Measurements from ENCODE around the gene SRGAP3.
A peak's percentile ranks its signal among the peaks of the same experiment; 100 is the strongest.

Gene SRGAP3

DNA sequence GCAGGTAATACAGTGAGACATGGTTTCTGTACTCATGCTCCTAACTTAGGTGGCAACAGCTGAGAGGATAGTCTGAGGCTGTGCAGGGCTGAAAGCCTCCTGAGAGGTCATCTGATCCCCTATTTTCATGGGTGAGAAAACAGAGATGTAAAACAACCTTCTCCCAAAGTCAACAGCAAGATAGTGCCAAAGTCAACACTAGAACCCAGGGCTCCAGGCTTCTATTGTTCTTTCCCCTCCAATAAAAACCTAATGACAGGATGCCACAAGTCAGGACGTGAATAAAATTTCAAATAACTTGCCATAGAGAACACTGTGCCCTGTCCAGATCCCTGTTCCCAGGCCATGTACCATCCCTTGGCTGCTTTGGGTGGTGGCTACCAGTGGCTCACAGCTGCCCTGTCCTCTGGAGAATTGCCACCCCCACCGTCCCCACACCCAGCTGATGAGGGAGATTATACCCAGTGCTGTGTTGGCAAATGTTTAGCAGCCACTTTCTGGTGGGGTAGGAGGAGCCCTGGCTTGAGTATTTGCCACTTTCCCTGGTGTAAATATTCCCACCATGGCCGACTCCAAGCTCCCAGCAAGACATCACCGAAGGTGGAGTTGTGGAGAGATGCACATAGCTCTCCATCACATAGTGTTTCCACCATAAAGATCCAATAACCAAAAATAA is 54.8 kb downstream of the SRGAP3 start (continued):
- TF ChIP-seq, protein P1, sequence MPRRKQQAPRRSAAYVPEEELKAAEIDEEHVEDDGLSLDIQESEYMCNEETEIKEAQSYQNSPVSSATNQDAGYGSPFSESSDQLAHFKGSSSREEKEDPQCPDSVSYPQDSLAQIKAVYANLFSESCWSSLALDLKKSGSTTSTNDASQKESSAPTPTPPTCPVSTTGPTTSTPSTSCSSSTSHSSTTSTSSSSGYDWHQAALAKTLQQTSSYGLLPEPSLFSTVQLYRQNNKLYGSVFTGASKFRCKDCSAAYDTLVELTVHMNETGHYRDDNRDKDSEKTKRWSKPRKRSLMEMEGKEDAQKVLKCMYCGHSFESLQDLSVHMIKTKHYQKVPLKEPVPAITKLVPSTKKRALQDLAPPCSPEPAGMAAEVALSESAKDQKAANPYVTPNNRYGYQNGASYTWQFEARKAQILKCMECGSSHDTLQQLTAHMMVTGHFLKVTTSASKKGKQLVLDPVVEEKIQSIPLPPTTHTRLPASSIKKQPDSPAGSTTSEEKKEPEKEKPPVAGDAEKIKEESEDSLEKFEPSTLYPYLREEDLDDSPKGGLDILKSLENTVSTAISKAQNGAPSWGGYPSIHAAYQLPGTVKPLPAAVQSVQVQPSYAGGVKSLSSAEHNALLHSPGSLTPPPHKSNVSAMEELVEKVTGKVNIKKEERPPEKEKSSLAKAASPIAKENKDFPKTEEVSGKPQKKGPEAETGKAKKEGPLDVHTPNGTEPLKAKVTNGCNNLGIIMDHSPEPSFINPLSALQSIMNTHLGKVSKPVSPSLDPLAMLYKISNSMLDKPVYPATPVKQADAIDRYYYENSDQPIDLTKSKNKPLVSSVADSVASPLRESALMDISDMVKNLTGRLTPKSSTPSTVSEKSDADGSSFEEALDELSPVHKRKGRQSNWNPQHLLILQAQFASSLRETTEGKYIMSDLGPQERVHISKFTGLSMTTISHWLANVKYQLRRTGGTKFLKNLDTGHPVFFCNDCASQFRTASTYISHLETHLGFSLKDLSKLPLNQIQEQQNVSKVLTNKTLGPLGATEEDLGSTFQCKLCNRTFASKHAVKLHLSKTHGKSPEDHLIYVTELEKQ (tag by site-specific recombination; IDR thresholded peaks at IDR 0.05; ENCODE audit: borderline replicate concordance): peak; percentile 92; the same call in 1 of the 2 replicates
- TF ChIP-seq ZXDB (tag by site-specific recombination; IDR thresholded peaks at IDR 0.05) (peak; percentile 95), ZNF544 (tag by site-specific recombination; IDR thresholded peaks at IDR 0.05) (no peak), ZNF169 (tag by site-specific recombination; IDR thresholded peaks at IDR 0.05) (no peak), GLI4 (tag by site-specific recombination; IDR thresholded peaks at IDR 0.05) (no peak), GLIS2 (tag by site-specific recombination; IDR thresholded peaks at IDR 0.05) (no peak), ZNF660 (tag by site-specific recombination; IDR thresholded peaks at IDR 0.05) (no peak), ZNF302 (tag by site-specific recombination; IDR thresholded peaks at IDR 0.05; ENCODE audit: low read depth) (no peak), ZNF426 (tag by site-specific recombination; IDR thresholded peaks at IDR 0.05) (no peak)
- TF ChIP-seq, protein P2, sequence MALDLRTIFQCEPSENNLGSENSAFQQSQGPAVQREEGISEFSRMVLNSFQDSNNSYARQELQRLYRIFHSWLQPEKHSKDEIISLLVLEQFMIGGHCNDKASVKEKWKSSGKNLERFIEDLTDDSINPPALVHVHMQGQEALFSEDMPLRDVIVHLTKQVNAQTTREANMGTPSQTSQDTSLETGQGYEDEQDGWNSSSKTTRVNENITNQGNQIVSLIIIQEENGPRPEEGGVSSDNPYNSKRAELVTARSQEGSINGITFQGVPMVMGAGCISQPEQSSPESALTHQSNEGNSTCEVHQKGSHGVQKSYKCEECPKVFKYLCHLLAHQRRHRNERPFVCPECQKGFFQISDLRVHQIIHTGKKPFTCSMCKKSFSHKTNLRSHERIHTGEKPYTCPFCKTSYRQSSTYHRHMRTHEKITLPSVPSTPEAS (tag by site-specific recombination; IDR thresholded peaks at IDR 0.05): no peak; the same call in 1 of the 2 replicates
- TF ChIP-seq, protein P3, sequence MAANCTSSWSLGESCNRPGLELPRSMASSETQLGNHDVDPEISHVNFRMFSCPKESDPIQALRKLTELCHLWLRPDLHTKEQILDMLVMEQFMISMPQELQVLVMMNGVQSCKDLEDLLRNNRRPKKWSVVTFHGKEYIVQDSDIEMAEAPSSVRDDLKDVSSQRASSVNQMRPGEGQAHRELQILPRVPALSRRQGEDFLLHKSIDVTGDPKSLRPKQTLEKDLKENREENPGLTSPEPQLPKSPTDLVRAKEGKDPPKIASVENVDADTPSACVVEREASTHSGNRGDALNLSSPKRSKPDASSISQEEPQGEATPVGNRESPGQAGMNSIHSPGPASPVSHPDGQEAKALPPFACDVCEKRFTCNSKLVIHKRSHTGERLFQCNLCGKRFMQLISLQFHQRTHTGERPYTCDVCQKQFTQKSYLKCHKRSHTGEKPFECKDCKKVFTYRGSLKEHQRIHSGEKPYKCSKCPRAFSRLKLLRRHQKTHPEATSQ (tag by site-specific recombination; IDR thresholded peaks at IDR 0.05): 0 out of 2 replicates have a peak, but pooled peaks have one; percentile 31

DNA sequence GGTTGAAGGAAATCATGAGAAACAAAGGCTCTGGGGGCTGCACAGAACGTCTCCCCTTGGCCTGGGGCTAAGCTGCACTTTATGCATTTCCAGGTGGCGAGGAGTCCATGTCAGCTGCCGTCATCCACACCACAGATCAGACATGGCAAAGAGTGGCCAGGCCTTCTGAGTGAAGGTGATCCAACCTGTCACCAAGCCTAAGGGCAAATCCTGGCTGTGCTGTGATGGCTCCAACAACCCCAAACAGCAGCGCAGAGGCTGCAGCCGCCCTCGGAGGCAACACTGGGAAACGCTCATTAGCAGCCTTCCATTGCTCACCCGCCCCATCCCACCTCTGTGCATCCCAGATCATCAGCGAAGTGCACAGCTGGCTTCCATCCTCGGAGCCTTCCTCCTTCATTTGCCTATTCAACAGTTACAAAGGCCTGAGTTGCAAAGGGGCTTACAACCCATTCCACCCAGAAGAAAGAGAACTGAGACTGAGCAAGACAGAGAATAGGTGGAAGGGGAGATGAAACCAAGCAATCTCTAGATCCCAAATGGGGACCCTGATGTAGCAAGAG is 55.7 kb downstream of the SRGAP3 start:
- ChIA-PET CTCF (no interaction called here), POLR2A (no interaction called here)
- H3K9me3 ChIP-seq (ENCODE audit: control insufficient read depth, insufficient read depth, low read depth, low read length): no peaks in the 10 kb centered on the region
- no peaks in the 10 kb centered on the region for H3K36me3 ChIP-seq (ENCODE audit: control insufficient read depth in 2 of 2, insufficient read depth in 1 of 2, low read length in 2 of 2)
- peaks cover 24% of the 10 kb centered on the region for H3K4me1 ChIP-seq (ENCODE audit: control insufficient read depth, insufficient read depth, low read length)
- no peak overlapping the region for H3K4me3 ChIP-seq (ENCODE audit: low read depth, low read length)
- no peak overlapping the region; the same call in 1 of the 2 replicates for H3K27ac ChIP-seq (ENCODE audit: extremely low read depth, low read depth, low read length)
- TF ChIP-seq, protein P4, sequence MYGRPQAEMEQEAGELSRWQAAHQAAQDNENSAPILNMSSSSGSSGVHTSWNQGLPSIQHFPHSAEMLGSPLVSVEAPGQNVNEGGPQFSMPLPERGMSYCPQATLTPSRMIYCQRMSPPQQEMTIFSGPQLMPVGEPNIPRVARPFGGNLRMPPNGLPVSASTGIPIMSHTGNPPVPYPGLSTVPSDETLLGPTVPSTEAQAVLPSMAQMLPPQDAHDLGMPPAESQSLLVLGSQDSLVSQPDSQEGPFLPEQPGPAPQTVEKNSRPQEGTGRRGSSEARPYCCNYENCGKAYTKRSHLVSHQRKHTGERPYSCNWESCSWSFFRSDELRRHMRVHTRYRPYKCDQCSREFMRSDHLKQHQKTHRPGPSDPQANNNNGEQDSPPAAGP (tag by site-specific recombination; IDR thresholded peaks at IDR 0.05): no peak
- TF ChIP-seq ZNF16 (tag by site-specific recombination; IDR thresholded peaks at IDR 0.05; ENCODE audit: low read depth) (no peak), ZNF266 (tag by site-specific recombination; IDR thresholded peaks at IDR 0.05; ENCODE audit: low read depth) (no peak), ZNF621 (tag by site-specific recombination; IDR thresholded peaks at IDR 0.05) (no peak), ZNF341 (tag by site-specific recombination; IDR thresholded peaks at IDR 0.05; ENCODE audit: low read depth) (no peak), SETDB1 (IDR thresholded peaks at IDR 0.05; ENCODE audit: insufficient read length, low read length) (no peak), SCRT1 (tag by site-specific recombination; IDR thresholded peaks at IDR 0.05; ENCODE audit: borderline replicate concordance) (no peak), HOXA7 (CRISPR knock-in tag; IDR thresholded peaks at IDR 0.05; ENCODE audit: borderline replicate concordance) (no peak), IKZF3 (tag by site-specific recombination; IDR thresholded peaks at IDR 0.05) (no peak), ZBTB7A (tag by site-specific recombination; IDR thresholded peaks at IDR 0.05; ENCODE audit: low read depth) (no peak), KLF1 (tag by site-specific recombination; IDR thresholded peaks at IDR 0.05) (no peak)
- TF ChIP-seq, protein P5, sequence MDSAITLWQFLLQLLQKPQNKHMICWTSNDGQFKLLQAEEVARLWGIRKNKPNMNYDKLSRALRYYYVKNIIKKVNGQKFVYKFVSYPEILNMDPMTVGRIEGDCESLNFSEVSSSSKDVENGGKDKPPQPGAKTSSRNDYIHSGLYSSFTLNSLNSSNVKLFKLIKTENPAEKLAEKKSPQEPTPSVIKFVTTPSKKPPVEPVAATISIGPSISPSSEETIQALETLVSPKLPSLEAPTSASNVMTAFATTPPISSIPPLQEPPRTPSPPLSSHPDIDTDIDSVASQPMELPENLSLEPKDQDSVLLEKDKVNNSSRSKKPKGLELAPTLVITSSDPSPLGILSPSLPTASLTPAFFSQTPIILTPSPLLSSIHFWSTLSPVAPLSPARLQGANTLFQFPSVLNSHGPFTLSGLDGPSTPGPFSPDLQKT (IDR thresholded peaks at IDR 0.05; ENCODE audit: borderline replicate concordance, low read depth, low read length): no peak
